HG02763 (cell line): ENCODE measurements around the gene SLC7A7.
"Not testable (repeated sequence)": the region's sequence is repeated elsewhere in the genome, so short reads cannot be mapped to it uniquely, and the experiment has no call there.

Experiments
- ATAC-seq: cut with Tn5 transposase; IDR thresholded peaks from one replicate; pipeline ENCODE4 v1.9.1; 2021; ENCODE audit warnings: mild to moderate bottlenecking, moderate library complexity; ENCODE audit not compliant: unreplicated experiment

The SLC7A7 gene

GRCh38 chr14:22764382-22764781, 50.9 kb downstream of the SLC7A7 start:
- ATAC-seq: no peak

- ATAC-seq: no peak
Observed at GRCh38 chr14:22761734-22762133, 53.5 kb downstream of the SLC7A7 start.

GRCh38 chr14:22757972-22758650, 57.1 kb downstream of the SLC7A7 start:
- not testable (repeated sequence) for ATAC-seq

- ATAC-seq: no peak
Observed at GRCh38 chr14:22753586-22753985, 61.6 kb downstream of the SLC7A7 start.

- ATAC-seq: no peak
Observed at GRCh38 chr14:22752422-22752821, 62.8 kb downstream of the SLC7A7 start.

GRCh38 chr14:22748631-22749068, 66.6 kb downstream of the SLC7A7 start:
- ATAC-seq: no peak

GRCh38 chr14:22748206-22748605, 67.0 kb downstream of the SLC7A7 start:
- ATAC-seq: no peak

- ATAC-seq: no peak
Observed at GRCh38 chr14:22747769-22748168, 67.5 kb downstream of the SLC7A7 start.

- no peak for ATAC-seq
Observed at GRCh38 chr14:22740020-22740419, 75.2 kb downstream of the SLC7A7 start.

- no peak for ATAC-seq
Observed at GRCh38 chr14:22739423-22739822, 75.8 kb downstream of the SLC7A7 start.

- ATAC-seq: peak; percentile 58
Observed at GRCh38 chr14:22737052-22737451, 78.2 kb downstream of the SLC7A7 start.

GRCh38 chr14:22736384-22736783, 78.9 kb downstream of the SLC7A7 start:
- ATAC-seq: not testable (repeated sequence)

GRCh38 chr14:22735096-22735495, 80.1 kb downstream of the SLC7A7 start:
- no peak for ATAC-seq

GRCh38 chr14:22733829-22734228, 81.4 kb downstream of the SLC7A7 start:
- ATAC-seq: no peak

- ATAC-seq: not testable (repeated sequence)
Observed at GRCh38 chr14:22732062-22732461, 83.2 kb downstream of the SLC7A7 start.

GRCh38 chr14:22726012-22726411, 89.2 kb downstream of the SLC7A7 start:
- ATAC-seq: no peak

GRCh38 chr14:22725374-22725773, 89.9 kb downstream of the SLC7A7 start:
- ATAC-seq: not testable (repeated sequence)

GRCh38 chr14:22724847-22725246, 90.4 kb downstream of the SLC7A7 start:
- not testable (repeated sequence) for ATAC-seq

GRCh38 chr14:22723815-22724214, 91.4 kb downstream of the SLC7A7 start:
- no peak for ATAC-seq
